ENCODE results near the gene TUBGCP2. TPM values are rescaled to one million over a fixed set of nuclear protein-coding genes. Genes with fewer than 3 reads are reported as not detected.

The TUBGCP2 gene
- total and polyA plus RNA-seq, 9 of the 15 experiments (the other 6 are each of a cell fraction or from before 2014, with no cell fraction given) = 4.3 to 56.6 (median 28.4) TPM

DNA sequence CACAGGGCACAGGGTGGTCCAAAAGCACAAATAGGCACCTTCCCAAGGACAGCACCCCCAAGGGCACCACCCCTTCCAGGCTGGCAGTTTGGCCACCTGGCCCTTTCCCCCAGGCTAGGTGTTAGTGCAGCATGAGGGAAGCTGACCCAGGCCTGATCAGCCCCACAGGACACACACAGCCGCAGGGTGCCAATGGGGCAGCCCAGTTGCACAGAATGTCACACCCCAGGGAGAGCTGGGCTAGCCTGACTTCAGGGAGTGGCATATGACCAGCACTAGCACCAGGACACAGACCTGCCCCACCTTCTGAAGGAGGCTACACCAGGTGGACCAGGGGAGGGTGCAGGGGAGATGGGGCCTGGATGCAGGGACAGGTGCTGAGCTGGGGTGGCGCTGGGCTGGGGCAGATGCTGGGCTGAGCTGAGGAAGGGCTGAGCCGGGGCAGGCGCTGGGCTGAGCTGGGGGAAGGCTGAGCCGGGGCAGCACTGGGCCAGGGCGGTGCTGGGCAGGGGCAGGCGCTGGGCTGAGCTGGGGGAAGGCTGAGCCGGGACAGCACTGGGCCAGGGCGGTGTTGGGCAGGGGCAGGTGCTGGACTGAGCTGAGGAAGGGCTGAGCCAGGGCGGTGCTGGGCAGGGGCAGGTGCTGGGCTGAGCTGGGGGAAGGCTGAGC, 28.1 kb downstream of the TUBGCP2 start:
- no peak for DNase-seq (ENCODE audit: extremely low read depth in 1 of 4, low spot score in 3 of 4)
- in situ Hi-C loops (cut with MboI) (no loop called here), intact Hi-C loops (cut with micrococcal nuclease) (no loop called here)
- H3K79me2 ChIP-seq (ENCODE audit: control insufficient read depth, insufficient read depth, low read length) = no peaks in the 10 kb centered on the region
- ATAC-seq = no peak
- no peak overlapping the region; a peak in 1 of 4 replicates for H3K9ac ChIP-seq (ENCODE audit: insufficient read depth in 1 of 2, low read depth in 2 of 2, low read length in 2 of 2)
- no peaks in the 10 kb centered on the region for H3K9me3 ChIP-seq (replicated peaks; ENCODE audit: control insufficient read depth, insufficient read depth, low read depth, low read length)
- ChIA-PET POLR2A (interaction anchor here (0.6 to 1.5 kb wide), 4 partner anchors 8 to 26 kb away, joined by 3 to 4 read pairs (median 4); no protein-coding TSS in a partner anchor), CTCF (ENCODE audit: low intra/inter-chr PET ratio) (no interaction called here)
- no peak for FAIRE-seq
- no peak overlapping the region for H3K27ac ChIP-seq (ENCODE audit: extremely low read depth, low read depth, low read length)
- no peak overlapping the region for H2AFZ ChIP-seq (ENCODE audit: low read depth, low read length)
- H4K20me1 ChIP-seq (replicated peaks; ENCODE audit: control insufficient read depth, insufficient read depth, low read length) = no peaks in the 10 kb centered on the region
- H3K36me3 ChIP-seq (ENCODE audit: control insufficient read depth, insufficient read depth, low read length) = peaks cover 44% of the 10 kb centered on the region; the same call in 1 of the 3 replicates
- no TSS peak for BruUV-seq (replicated peaks)
- no peak overlapping the region for H3K4me2 ChIP-seq (ENCODE audit: insufficient read depth, low read length)
- peaks cover 35 to 54% of the 10 kb centered on the region in 2 experiments for H3K4me1 ChIP-seq (replicated peaks in 1 of 2; ENCODE audit: control insufficient read depth in 2 of 2, insufficient read depth in 2 of 2, low read length in 2 of 2)
- H3K27me3 ChIP-seq (ENCODE audit: control insufficient read depth in 2 of 2, insufficient read depth in 2 of 2, low read length in 2 of 2) = no peaks in the 10 kb centered on the region
- 87% methylated on average over 9 of the region's 10 CpGs for WGBS (ENCODE audit: insufficient coverage, low coverage, missing lambda C conversion rate)
- TF ChIP-seq ETS2 (tag; IDR thresholded peaks at IDR 0.05; ENCODE audit: borderline replicate concordance, poor library complexity, severe bottlenecking) (no peak), POLR2G (IDR thresholded peaks at IDR 0.05; ENCODE audit: low read depth, low read length) (peak; percentile 43; the same call in 1 of the 2 replicates)
- peaks cover 3% of the 10 kb centered on the region for H3K9me1 ChIP-seq (ENCODE audit: control insufficient read depth, insufficient read depth, low read length)
- no peak overlapping the region for H3K4me3 ChIP-seq
